SK-N-SH (cell line): ENCODE results near the gene GABRB1. TPM values are rescaled to one million over a fixed set of nuclear protein-coding genes. Genes with fewer than 3 reads are reported as not detected.

Experiments
- CTCF ChIA-PET: fragments of 300-600, 350-600 bp; formaldehyde crosslinking; extraction: SDS; loops from one replicate; lab custom pipeline; 2021; lab: Yijun Ruan, JAX
- POLR2A ChIA-PET: fragments of 350-600 bp; sonication (Branson Sonifier 250); formaldehyde crosslinking; extraction: SDS; loops from one replicate; lab custom pipeline; 2020; ENCODE audit warnings: antibody characterized with exemption, inconsistent platforms; lab: Yijun Ruan, JAX
- DNase-seq: peaks from one replicate; pipeline ENCODE4 v3.0.0; 2012
- H2AFZ ChIP-seq: fragments of 200-600 bp; sonication (generic); 2 replicates; pipeline ENCODE4 v1.8.1; 2016; ENCODE audit warnings: antibody characterized with exemption, mild to moderate bottlenecking, low read depth
- H3F3A ChIP-seq: fragments of 200-600 bp; sonication (generic); replicated peaks from 2 replicates; pipeline ENCODE3; 2016; ENCODE audit warnings: antibody characterized with exemption, mild to moderate bottlenecking; ENCODE audit not compliant: insufficient read depth
- H3K27ac ChIP-seq, 2 experiments: fragments of 200-500 bp in 1 of 2; fragments of 200-600 bp in 1 of 2; sonication (Bioruptor generic) in 1 of 2; sonication (generic), shearing (Covaris generic) in 1 of 2; 2 replicates each; pipeline versions ENCODE4 v1.5.1 to v1.6.1; 2014 to 2016; ENCODE audit warnings: low read depth in 2 of 2, inconsistent platforms in 1 of 2, low read length in 1 of 2, mild to moderate bottlenecking in 1 of 2, mixed read lengths in 1 of 2
- H3K27me3 ChIP-seq: fragments of 200-600 bp; sonication (generic), shearing (Covaris generic); 2 replicates; pipeline ENCODE4 v1.6.1; 2016; ENCODE audit warnings: mixed run types; ENCODE audit not compliant: insufficient read depth
- H3K36me3 ChIP-seq, 2 experiments: fragments of 200-500 bp in 1 of 2; fragments of 200-600 bp in 1 of 2; sonication (Bioruptor generic) in 1 of 2; sonication (generic) in 1 of 2; replicated peaks in 1 of 2; 2 replicates each; pipeline versions ENCODE3 to v1.5.1; 2014 to 2016; ENCODE audit warnings: low read length in 1 of 2, mild to moderate bottlenecking in 1 of 2; ENCODE audit not compliant: insufficient read depth in 2 of 2, control insufficient read depth in 1 of 2
- H3K4me1 ChIP-seq, 2 experiments: fragments of 200-500 bp in 1 of 2; fragments of 200-600 bp in 1 of 2; sonication (Bioruptor generic) in 1 of 2; sonication (generic), shearing (Covaris generic) in 1 of 2; 2 replicates each; pipeline versions ENCODE4 v1.5.1 to v1.6.1; 2014 to 2016; ENCODE audit warnings: low read depth in 1 of 2, low read length in 1 of 2, mixed run types in 1 of 2; ENCODE audit not compliant: insufficient read depth in 2 of 2, control insufficient read depth in 1 of 2
- H3K4me2 ChIP-seq: fragments of 200-600 bp; sonication (generic), shearing (Covaris generic); 2 replicates; pipeline ENCODE4 v1.6.1; 2017; ENCODE audit warnings: mixed run types
- H3K4me3 ChIP-seq, 2 experiments: fragments of 200-500 bp in 1 of 2; fragments of 200-600 bp in 1 of 2; sonication (Bioruptor generic) in 1 of 2; sonication (generic), shearing (Covaris generic) in 1 of 2; 2 replicates each; pipeline versions ENCODE4 v1.5.1 to v1.8.1; 2014 to 2016; ENCODE audit warnings: low read depth in 2 of 2, inconsistent platforms in 1 of 2, low read length in 1 of 2, mild to moderate bottlenecking in 1 of 2, mixed read lengths in 1 of 2, moderate library complexity in 1 of 2
- H3K79me2 ChIP-seq: fragments of 200-600 bp; sonication (generic); 2 replicates; pipeline ENCODE4 v1.8.1; 2017; ENCODE audit warnings: mild to moderate bottlenecking; ENCODE audit not compliant: insufficient read depth
- H3K9ac ChIP-seq: fragments of 200-600 bp; sonication (generic); 2 replicates; pipeline ENCODE4 v1.6.1; 2017; ENCODE audit warnings: mixed run types
- H3K9me2 ChIP-seq: fragments of 200-600 bp; sonication (generic); 2 replicates; pipeline ENCODE4 v1.6.1; 2017; ENCODE audit warnings: mixed run types
- H3K9me3 ChIP-seq: fragments of 200-600 bp; sonication (generic); 2 replicates; pipeline ENCODE4 v1.6.1; 2017; ENCODE audit warnings: mixed run types, mild to moderate bottlenecking, moderate library complexity
- H4K20me1 ChIP-seq: fragments of 200-600 bp; sonication (generic); 2 replicates; pipeline ENCODE4 v1.6.1; 2017; ENCODE audit warnings: mild to moderate bottlenecking, mixed run types; ENCODE audit not compliant: insufficient read depth
- CHD2 ChIP-seq: fragments of 150-350 bp; IDR thresholded peaks from 2 replicates; pipeline ENCODE4 v1.6.1; 2018; ENCODE audit warnings: low read length; ENCODE audit not compliant: partially characterized antibody
- CTCF ChIP-seq: fragments of 200-600 bp; sonication (generic); IDR thresholded peaks from 2 replicates; pipeline ENCODE4 v1.6.1; 2017; ENCODE audit warnings: antibody characterized with exemption, mild to moderate bottlenecking, moderate library complexity
- ELF1 ChIP-seq: IDR thresholded peaks from 2 replicates; pipeline ENCODE4 v1.4.0; 2012
- FOXM1 ChIP-seq: IDR thresholded peaks from 2 replicates; pipeline ENCODE4 v1.4.0; 2012; ENCODE audit warnings: low read depth, mild to moderate bottlenecking
- GABPA ChIP-seq: IDR thresholded peaks from 2 replicates; pipeline ENCODE4 v1.4.0; 2012; ENCODE audit warnings: low read depth, mild to moderate bottlenecking
- GATA2 ChIP-seq: sonication (generic); formaldehyde crosslinking; IDR thresholded peaks from 2 replicates; pipeline ENCODE4 v1.5.0; 2020; ENCODE audit warnings: mild to moderate bottlenecking, missing genetic modification reagents
- JUND ChIP-seq: IDR thresholded peaks from 2 replicates; pipeline ENCODE4 v1.4.0; 2012
- MAX ChIP-seq: IDR thresholded peaks from 2 replicates; pipeline ENCODE4 v1.4.0; 2012; ENCODE audit warnings: low read depth
- MEF2A ChIP-seq: IDR thresholded peaks from 2 replicates; pipeline ENCODE4 v1.4.0; 2012; ENCODE audit warnings: low read depth, borderline replicate concordance
- NFIC ChIP-seq: IDR thresholded peaks from 2 replicates; pipeline ENCODE4 v1.4.0; 2012; ENCODE audit warnings: borderline replicate concordance
- POLR2AphosphoS5 ChIP-seq: IDR thresholded peaks from 2 replicates; pipeline ENCODE4 v1.6.1; 2012; ENCODE audit warnings: low read depth, low read length
- RCOR1 ChIP-seq: fragments of 150-350 bp; IDR thresholded peaks from 2 replicates; pipeline ENCODE4 v1.6.1; 2017; ENCODE audit warnings: antibody characterized with exemption, low read length
- RFX5 ChIP-seq: IDR thresholded peaks from 2 replicates; pipeline ENCODE4 v1.6.1; 2012; ENCODE audit warnings: mild to moderate bottlenecking, improper control_type of control experiment, low read length
- SIN3A ChIP-seq: IDR thresholded peaks from 2 replicates; pipeline ENCODE4 v1.6.1; 2012; ENCODE audit warnings: low read depth, mild to moderate bottlenecking, low read length, moderate library complexity, borderline replicate concordance
- TAF1 ChIP-seq: IDR thresholded peaks from 2 replicates; pipeline ENCODE4 v1.6.1; 2012; ENCODE audit warnings: low read depth, mild to moderate bottlenecking, low read length, moderate library complexity, borderline replicate concordance
- TEAD4 ChIP-seq: IDR thresholded peaks from 2 replicates; pipeline ENCODE4 v1.4.0; 2012; ENCODE audit warnings: mild to moderate bottlenecking, borderline replicate concordance; ENCODE audit not compliant: insufficient read depth
- YY1 ChIP-seq: IDR thresholded peaks from 2 replicates; pipeline ENCODE4 v1.4.0; 2012; ENCODE audit warnings: low read depth, mild to moderate bottlenecking
- ZBTB33 ChIP-seq: IDR thresholded peaks from 2 replicates; pipeline ENCODE4 v1.4.0; 2012; ENCODE audit warnings: low read depth, borderline replicate concordance
- WGBS: methylation state at CpG from one replicate; pipeline ENCODE4 v1.1.6; 2017; ENCODE audit warnings: low lambda C conversion rate; 5-methylcytosine and 5-hydroxymethylcytosine counted together
- polyA plus RNA-seq, 3 experiments: library from polyadenylated mRNA; depleted of rRNA; stranded (reverse); fragments of >200 nt; gene quantifications; 2 replicates each; pipeline ENCODE4 v1.2.3, GENCODE V29; 2012

Gene GABRB1
- polyA plus RNA-seq, 1 of the 3 experiments (the other 2 are of a cell fraction), result not detected

- WGBS, result 4% methylated on average over 3 of the region's 3 CpGs
- no peak for DNase-seq
- Histone ChIP-seq H3F3A (no peaks in the 10 kb centered on the region), H3K27ac (no peak overlapping the region), H3K27me3 (peaks cover 11% of the 10 kb centered on the region; the same call in 1 of the 2 replicates), H4K20me1 (no peaks in the 10 kb centered on the region), H3K9me2 (no peaks in the 10 kb centered on the region), H3K79me2 (no peaks in the 10 kb centered on the region), H3K9ac (no peak overlapping the region), H2AFZ (no peak overlapping the region), H3K4me3 (no peak overlapping the region), H3K9me3 (no peaks in the 10 kb centered on the region), H3K36me3 (no peaks in the 10 kb centered on the region), H3K4me1 (no peaks in the 10 kb centered on the region), H3K4me2 (no peak overlapping the region)
- ChIA-PET POLR2A (no interaction called here), CTCF (no interaction called here)
- TF ChIP-seq FOXM1, result no peak
- no peak for TF ChIP-seq CTCF
Measured at GRCh38 chr4:47155919-47156318, 124.6 kb downstream of the GABRB1 start.

GRCh38 chr4:47160095-47160494 lies 128.7 kb downstream of the GABRB1 start:
- Histone ChIP-seq H3K9me3 (no peaks in the 10 kb centered on the region), H3K9me2 (no peaks in the 10 kb centered on the region), H3F3A (no peaks in the 10 kb centered on the region), H2AFZ (no peak overlapping the region), H3K27me3 (peaks cover 11% of the 10 kb centered on the region; the same call in 1 of the 2 replicates), H3K79me2 (no peaks in the 10 kb centered on the region), H4K20me1 (no peaks in the 10 kb centered on the region), H3K4me3 (no peak overlapping the region), H3K9ac (no peak overlapping the region), H3K4me1 (no peaks in the 10 kb centered on the region), H3K36me3 (no peaks in the 10 kb centered on the region), H3K27ac (no peak overlapping the region), H3K4me2 (no peak overlapping the region)
- POLR2A ChIA-PET, result no interaction called here
- no peak for DNase-seq
- CTCF ChIA-PET, result no interaction called here
- TF ChIP-seq ZBTB33 (no peak), GABPA (no peak), TEAD4 (no peak), CHD2 (no peak), FOXM1 (no peak), NFIC (no peak), RCOR1 (no peak), GATA2 (no peak), TAF1 (no peak), MEF2A (no peak), SIN3A (no peak), RFX5 (no peak), MAX (no peak), POLR2AphosphoS5 (no peak), YY1 (no peak), JUND (no peak), ELF1 (no peak)
- 12% methylated on average over 3 of the region's 3 CpGs for WGBS
